Activated CD8-positive, alpha-beta T cell treated with anti-CD3 and anti-CD28 coated beads for 36 hours (primary cell): ENCODE data around the gene TMPRSS4. TPM values are rescaled to one million over a fixed set of nuclear protein-coding genes. Genes with fewer than 3 reads are reported as not detected.

ENCODE experiments used
- ATAC-seq: fragments of 200-7000 bp; cut with Tn5 transposase; one replicate; pipeline ENCODE4 v1.10.0; 2021; ENCODE audit warnings: mild to moderate bottlenecking, moderate library complexity
- CTCF ChIA-PET: fragments of 350-600 bp; sonication (Branson Sonifier 250); formaldehyde crosslinking; loops from one replicate; lab custom pipeline; 2021; ENCODE audit warnings: antibody characterized with exemption; lab: Charles Lee
- POLR2A ChIA-PET: fragments of 350-600 bp; sonication (Branson Sonifier 250); formaldehyde crosslinking; loops from one replicate; lab custom pipeline; 2021; ENCODE audit warnings: antibody characterized with exemption; lab: Charles Lee
- DNase-seq: peaks from one replicate; pipeline ENCODE4 v3.0.0-alpha.2; 2020
- H3K27ac Mint-ChIP-seq: one replicate; pipeline ENCODE4 v1.8.0; 2021; ENCODE audit warnings: mild to moderate bottlenecking, mixed read lengths
- H3K27me3 Mint-ChIP-seq: one replicate; pipeline ENCODE4 v1.8.0; 2021; ENCODE audit warnings: mixed read lengths
- H3K36me3 Mint-ChIP-seq: one replicate; pipeline ENCODE4 v1.8.0; 2021; ENCODE audit warnings: low read depth, mixed read lengths
- H3K4me1 Mint-ChIP-seq: one replicate; pipeline ENCODE4 v1.8.0; 2021; ENCODE audit warnings: low read depth, mixed read lengths
- H3K4me3 Mint-ChIP-seq: one replicate; pipeline ENCODE4 v1.8.0; 2021; ENCODE audit warnings: mild to moderate bottlenecking, moderate library complexity, mixed read lengths
- H3K9me3 Mint-ChIP-seq: one replicate; pipeline ENCODE4 v1.8.0; 2021; ENCODE audit warnings: mixed read lengths
- CTCF ChIP-seq: fragments of 200-600 bp; IDR thresholded peaks from one replicate; pipeline ENCODE4 v1.8.0; 2022; ENCODE audit warnings: antibody characterized with exemption, mild to moderate bottlenecking
- intact Hi-C: fragments of 100-400 bp; cut with micrococcal nuclease; formaldehyde crosslinking; loops from one replicate; pipeline ENCODE4 v1.10.0; 2022
- total RNA-seq, 2 experiments: library from RNA; stranded (reverse); gene quantifications; one replicate each; pipeline ENCODE4 v1.2.3, GENCODE V29; 2021

TMPRSS4 gene
- total RNA-seq, 2 experiments from 2014 or later = not detected

DNA sequence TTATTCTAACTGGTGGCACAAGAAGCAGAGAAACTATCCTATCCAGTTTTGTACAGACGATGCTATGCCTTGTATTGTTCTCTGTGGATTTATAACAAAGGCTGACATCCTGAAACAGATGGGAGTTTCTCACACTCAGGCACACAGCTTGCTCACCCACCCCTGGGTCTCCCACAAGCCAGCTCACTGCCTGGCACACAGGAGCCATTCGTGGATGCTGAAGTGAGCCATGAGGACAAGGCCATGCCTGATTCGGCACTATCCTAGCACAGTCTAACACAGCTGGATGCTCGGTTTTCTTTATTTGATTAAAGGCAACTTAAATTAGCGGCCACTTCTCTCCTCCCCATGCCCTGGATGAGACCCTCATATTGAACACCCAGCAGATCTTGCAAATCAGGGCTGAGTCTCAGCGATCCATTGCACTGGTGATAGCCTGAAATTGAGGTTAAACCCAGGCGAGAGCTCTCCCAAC, 25.7 kb upstream of the TMPRSS4 start:
- Mint-ChIP-seq H3K9me3 (no peaks in the 10 kb centered on the region), H3K4me3 (no peak overlapping the region), H3K27ac (peak overlapping the region; percentile 82), H3K36me3 (no peaks in the 10 kb centered on the region), H3K4me1 (peaks cover 65% of the 10 kb centered on the region), H3K27me3 (no peaks in the 10 kb centered on the region)
- TF ChIP-seq CTCF = no peak
- intact Hi-C loops = loop anchor here (5.0 kb wide), 1 partner anchor 229 kb away; the partner anchor contains the start of gene FXYD2
- ATAC-seq = no peak
- ChIA-PET POLR2A (interaction anchor here (0.5 to 4.4 kb wide), 15 partner anchors 9 to 223 kb away, joined by 3 to 93 read pairs (median 4); partner anchors contain the start of gene IL10RA), CTCF (interaction anchor here (0.9 to 9.8 kb wide), 15 partner anchors 9 to 243 kb away, joined by 3 to 287 read pairs (median 6); partner anchors contain the start of genes FXYD2, IL10RA and TMPRSS13)
- peak; percentile 21 for DNase-seq

DNA sequence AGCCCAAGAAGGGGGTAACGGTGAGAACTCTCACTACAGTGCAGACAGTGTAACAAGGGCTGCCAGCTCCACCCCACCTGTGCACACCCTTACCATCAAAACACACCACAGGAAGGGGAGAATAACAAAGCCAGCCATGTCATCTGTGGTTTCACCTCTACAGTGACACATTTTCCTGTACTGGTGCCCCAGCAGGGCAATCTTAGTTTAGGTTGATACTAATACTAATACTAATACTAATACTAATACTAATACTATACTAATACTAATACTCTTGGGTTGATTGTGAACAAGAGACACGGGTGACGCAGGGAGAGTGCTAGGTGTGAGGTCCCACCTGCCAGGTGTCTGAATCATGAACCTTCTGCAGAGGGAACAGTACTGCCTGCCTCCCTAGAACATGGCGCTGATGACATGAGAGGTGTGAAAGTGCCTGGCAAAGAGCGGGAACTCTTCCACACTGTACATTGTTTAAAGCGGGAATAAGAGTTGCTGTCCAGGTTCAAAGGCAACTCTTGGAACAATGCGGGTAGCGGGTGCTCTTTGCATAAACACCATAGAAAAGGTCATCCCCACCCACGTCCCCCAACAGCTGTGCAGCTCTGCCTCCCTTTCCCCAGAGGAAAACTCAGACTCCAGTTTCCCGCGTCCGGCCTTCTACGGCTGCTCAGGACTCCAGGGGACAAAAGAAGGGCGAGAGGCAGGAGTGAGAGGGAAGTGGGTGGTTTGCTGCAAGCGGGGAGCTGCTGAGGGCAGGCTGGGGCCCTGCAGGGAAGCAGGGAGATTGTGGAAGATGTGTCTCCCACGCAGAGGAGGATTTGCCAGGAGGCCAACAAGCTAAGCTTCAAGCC, 25.0 kb upstream of the TMPRSS4 start:
- H3K36me3 Mint-ChIP-seq = no peaks in the 10 kb centered on the region
- no peak for TF ChIP-seq CTCF
- DNase-seq = peak; percentile 85
- CTCF ChIA-PET = interaction anchor here (0.9 to 9.8 kb wide), 33 partner anchors 10 to 244 kb away, joined by 3 to 287 read pairs (median 9); partner anchors contain the start of genes FXYD2, IL10RA and TMPRSS13
- no peak overlapping the region for H3K4me3 Mint-ChIP-seq
- POLR2A ChIA-PET = interaction anchor here (0.6 to 4.4 kb wide), 23 partner anchors 9 to 237 kb away, joined by 3 to 93 read pairs (median 4); partner anchors contain the start of gene IL10RA
- no peaks in the 10 kb centered on the region for H3K27me3 Mint-ChIP-seq
- intact Hi-C loops = loop anchor here (2.0 to 5.0 kb wide), 2 partner anchors 101 to 230 kb away; partner anchors contain the start of gene FXYD2
- peak overlapping the region; percentile 82 for H3K27ac Mint-ChIP-seq
- H3K9me3 Mint-ChIP-seq = no peaks in the 10 kb centered on the region
- peak; percentile 78 for ATAC-seq
- peaks cover 59% of the 10 kb centered on the region for H3K4me1 Mint-ChIP-seq

GRCh38 chr11:118052581-118053206, 24.2 kb upstream of the TMPRSS4 start:
- intact Hi-C loops = loop anchor here (1.0 to 5.0 kb wide), 3 partner anchors 102 to 230 kb away; partner anchors contain the start of gene FXYD2
- ATAC-seq (no peak), DNase-seq (no peak)
- POLR2A ChIA-PET = interaction anchor here (0.8 to 4.4 kb wide), 15 partner anchors 53 to 245 kb away, joined by 3 to 93 read pairs (median 6); partner anchors contain the start of gene IL10RA
- H3K36me3 Mint-ChIP-seq = no peaks in the 10 kb centered on the region
- H3K27ac Mint-ChIP-seq = peak overlapping the region; percentile 75
- peaks cover 50% of the 10 kb centered on the region for H3K4me1 Mint-ChIP-seq
- CTCF ChIA-PET = interaction anchor here (0.6 to 9.8 kb wide), 53 partner anchors 9 to 255 kb away, joined by 3 to 287 read pairs (median 8); partner anchors contain the start of genes FXYD2, IL10RA and TMPRSS4
- no peak for TF ChIP-seq CTCF
- no peaks in the 10 kb centered on the region for H3K27me3 Mint-ChIP-seq
- no peak overlapping the region for H3K4me3 Mint-ChIP-seq
- no peaks in the 10 kb centered on the region for H3K9me3 Mint-ChIP-seq

DNA sequence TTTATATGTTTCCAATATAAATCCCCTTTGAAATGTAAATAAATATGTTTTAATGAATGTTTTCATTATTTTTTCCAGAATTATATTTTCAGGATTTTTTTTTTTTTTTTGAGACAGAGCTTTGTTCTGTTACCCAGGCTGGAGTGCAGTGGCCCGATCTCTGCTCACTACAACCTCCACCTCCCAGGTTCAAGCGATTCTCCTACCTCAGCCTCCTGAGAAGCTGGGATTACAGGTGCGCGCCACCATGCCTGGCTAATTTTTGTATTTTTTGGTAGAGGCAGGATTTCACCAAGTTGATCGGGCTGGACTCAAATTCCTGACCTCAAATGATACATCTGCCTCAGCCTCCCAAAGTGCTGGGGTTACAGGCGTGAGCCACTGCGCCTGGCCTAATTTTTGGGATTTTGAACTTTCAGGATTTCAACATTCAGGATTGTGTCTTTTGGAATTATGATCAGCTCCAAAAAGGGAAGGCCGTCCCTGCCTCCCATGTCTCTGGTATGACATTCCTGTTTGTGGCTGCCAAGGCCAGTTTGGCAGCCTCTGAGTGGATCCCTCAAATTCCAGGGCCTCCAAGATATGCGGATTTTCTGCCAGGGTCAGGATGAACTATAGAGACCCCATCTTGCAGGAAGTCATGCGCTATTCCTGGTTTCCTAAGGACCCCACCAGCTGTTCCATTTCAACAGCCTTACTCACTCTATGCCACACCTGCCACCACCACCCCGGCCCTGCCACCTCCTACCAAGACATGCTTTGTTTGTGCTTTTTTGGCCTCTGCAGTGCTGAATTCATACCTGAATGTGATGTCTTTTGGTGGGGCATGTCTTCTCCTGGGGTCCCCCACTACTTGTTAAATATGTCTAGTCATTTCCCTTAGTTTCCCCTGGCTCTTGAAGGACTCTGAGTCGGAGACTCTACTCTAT, 21.9 kb upstream of the TMPRSS4 start:
- intact Hi-C loops = loop anchor here (5.0 kb wide), 1 partner anchor 233 kb away; the partner anchor contains the start of gene FXYD2
- Mint-ChIP-seq H3K27ac (no peak overlapping the region), H3K4me1 (peaks cover 33% of the 10 kb centered on the region), H3K36me3 (no peaks in the 10 kb centered on the region), H3K9me3 (no peaks in the 10 kb centered on the region), H3K27me3 (no peaks in the 10 kb centered on the region), H3K4me3 (no peak overlapping the region)
- ChIA-PET POLR2A (no interaction called here), CTCF (interaction anchor here (0.7 to 9.8 kb wide), 16 partner anchors 7 to 247 kb away, joined by 3 to 287 read pairs (median 14); partner anchors contain the start of genes FXYD2 and IL10RA)
- ATAC-seq (no peak), DNase-seq (no peak)
- TF ChIP-seq CTCF = no peak
